CD4-positive, alpha-beta T cell (primary cell): Measurements from ENCODE around the gene RIPOR3. TPM values are rescaled to one million over a fixed set of nuclear protein-coding genes. Genes with fewer than 3 reads are reported as not detected.

Experiments used
- ATAC-seq: fragments of 200-7000 bp; cut with Tn5 transposase; one replicate; pipeline ENCODE4 v1.10.0; 2022; ENCODE audit warnings: mild to moderate bottlenecking; ENCODE audit not compliant: poor library complexity
- CTCF ChIA-PET: fragments of 350-600 bp; sonication (Branson Sonifier 250); formaldehyde crosslinking; loops from one replicate; lab custom pipeline; 2021; ENCODE audit warnings: antibody characterized with exemption, inconsistent platforms; lab: Charles Lee
- POLR2A ChIA-PET: fragments of 350-600 bp; sonication (Branson Sonifier 250); formaldehyde crosslinking; loops from one replicate; lab custom pipeline; 2021; ENCODE audit warnings: antibody characterized with exemption, inconsistent platforms; lab: Charles Lee
- DNase-seq, 14 experiments: peaks; one replicate each; pipeline ENCODE4 v3.0.0-alpha.2; 2013 to 2020; ENCODE audit warnings: mixed read lengths in 2 of 14
- H3K27ac ChIP-seq, 2 donors: one replicate each; pipeline versions ENCODE4 v1.5.1 to v1.7.0; 2013; ENCODE audit warnings: low read length in 2 of 2, low read depth in 1 of 2, mild to moderate bottlenecking in 1 of 2
- H3K27me3 ChIP-seq, 2 experiments: 1 replicate in 1 of 2; 2 replicates in 1 of 2; pipeline versions ENCODE4 v1.6.1 to v1.7.0; 2013; ENCODE audit warnings: low read length in 2 of 2, control low read depth in 1 of 2, mild to moderate bottlenecking in 1 of 2, moderate library complexity in 1 of 2; ENCODE audit not compliant: insufficient read depth in 2 of 2, control insufficient read depth in 1 of 2
- H3K36me3 ChIP-seq: one replicate; pipeline ENCODE4 v1.6.1; 2013; ENCODE audit warnings: low read length, control low read depth; ENCODE audit not compliant: insufficient read depth
- H3K4me1 ChIP-seq: one replicate; pipeline ENCODE4 v1.6.1; 2013; ENCODE audit warnings: low read length, control low read depth; ENCODE audit not compliant: insufficient read depth
- H3K4me3 ChIP-seq: one replicate; pipeline ENCODE4 v1.5.1; 2013; ENCODE audit warnings: mild to moderate bottlenecking, low read length, moderate library complexity
- H3K9me3 ChIP-seq, 2 experiments: 1 replicate in 1 of 2; 2 replicates in 1 of 2; pipeline versions ENCODE4 v1.6.1 to v1.7.0; 2013; ENCODE audit warnings: low read length in 2 of 2, mild to moderate bottlenecking in 2 of 2, control low read depth in 1 of 2, moderate library complexity in 1 of 2; ENCODE audit not compliant: control insufficient read depth in 1 of 2, insufficient read depth in 1 of 2
- H3K27ac Mint-ChIP-seq: one replicate; pipeline ENCODE4 v1.8.0; 2020; ENCODE audit warnings: mixed read lengths
- H3K27me3 Mint-ChIP-seq: one replicate; pipeline ENCODE4 v1.8.0; 2021; ENCODE audit warnings: mixed read lengths
- H3K36me3 Mint-ChIP-seq: one replicate; pipeline ENCODE4 v1.8.0; 2021; ENCODE audit warnings: low read depth, mixed read lengths
- H3K4me1 Mint-ChIP-seq: one replicate; pipeline ENCODE4 v1.8.0; 2021; ENCODE audit warnings: low read depth, mixed read lengths
- H3K4me3 Mint-ChIP-seq: one replicate; pipeline ENCODE4 v1.8.0; 2020; ENCODE audit warnings: mild to moderate bottlenecking, mixed read lengths
- H3K9me3 Mint-ChIP-seq: one replicate; pipeline ENCODE4 v1.8.0; 2020; ENCODE audit warnings: mixed read lengths
- intact Hi-C, 2 experiments: fragments of 100-400 bp; cut with DNase I in 1 of 2; cut with micrococcal nuclease in 1 of 2; formaldehyde crosslinking; loops; one replicate each; pipeline versions ENCODE4 v1.15.1 to v1.9.0; 2023 to 2025; cut with DNase I, micrococcal nuclease
- total RNA-seq, 174 experiments: library from RNA in 2 of 174; stranded (reverse) in 2 of 174; gene quantifications; one replicate each; pipeline ENCODE4 v1.2.3 and lab custom pipeline; 2021 to 2026
- TF ChIP-seq, protein P1 (sequence below): fragments of 200-600 bp; IDR thresholded peaks from one replicate; pipeline ENCODE4 v1.8.0; 2022; ENCODE audit warnings: antibody characterized with exemption, mild to moderate bottlenecking

Gene RIPOR3
- total RNA-seq, 2 experiments from 2014 or later, result not detected

DNA sequence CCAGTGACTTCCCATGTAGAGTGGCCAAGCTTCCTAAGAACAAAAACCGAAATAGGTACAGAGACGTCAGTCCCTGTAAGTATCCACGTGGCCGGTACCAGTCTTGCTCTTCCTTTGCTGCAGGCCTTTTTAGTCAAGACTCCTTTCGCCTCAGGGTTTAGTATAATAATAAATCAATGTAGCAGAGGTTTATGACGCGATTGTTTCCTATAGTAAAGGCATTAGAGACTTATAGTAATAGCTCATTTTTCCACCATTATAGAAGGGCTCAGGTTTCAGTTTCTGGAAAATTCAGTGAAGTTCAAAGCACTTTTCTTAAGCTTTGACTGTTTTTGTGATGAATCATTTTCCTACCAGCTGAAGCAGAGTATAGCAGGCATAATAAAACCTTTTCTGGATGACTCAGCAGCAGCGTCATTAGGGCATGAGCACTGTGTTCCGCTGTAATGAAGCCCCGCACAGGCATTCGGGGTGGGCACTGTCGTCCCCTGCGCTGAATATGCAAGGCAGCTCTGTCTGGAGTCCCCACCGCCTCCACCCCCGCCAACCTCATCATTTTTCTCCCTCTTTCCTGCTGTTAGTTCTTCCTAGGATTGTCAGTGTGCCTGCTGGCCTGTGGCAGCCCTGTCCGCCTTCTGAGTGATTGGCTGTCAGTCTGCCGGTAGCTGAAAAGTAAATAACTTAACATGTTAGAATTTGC is 129.8 kb downstream of the RIPOR3 start:
- Mint-ChIP-seq H3K36me3 (peaks cover 74% of the 10 kb centered on the region), H3K27me3 (no peaks in the 10 kb centered on the region), H3K9me3 (no peaks in the 10 kb centered on the region), H3K4me3 (no peak overlapping the region), H3K4me1 (peaks cover 56% of the 10 kb centered on the region), H3K27ac (peak overlapping the region; percentile 40)
- no peaks in the 10 kb centered on the region for H3K27me3 ChIP-seq
- peaks cover 55% of the 10 kb centered on the region for H3K36me3 ChIP-seq
- ChIA-PET CTCF (interaction anchor here (0.7 to 2.3 kb wide), 2 partner anchors 27 to 48 kb away, joined by 3 to 8 read pairs; no protein-coding TSS in a partner anchor), POLR2A (no interaction called here)
- peaks cover 30% of the 10 kb centered on the region for H3K4me1 ChIP-seq
- intact Hi-C loops, result no loop called here
- peak overlapping the region in 1 of 2 donors; percentile 49 for H3K27ac ChIP-seq
- TF ChIP-seq, protein P1, sequence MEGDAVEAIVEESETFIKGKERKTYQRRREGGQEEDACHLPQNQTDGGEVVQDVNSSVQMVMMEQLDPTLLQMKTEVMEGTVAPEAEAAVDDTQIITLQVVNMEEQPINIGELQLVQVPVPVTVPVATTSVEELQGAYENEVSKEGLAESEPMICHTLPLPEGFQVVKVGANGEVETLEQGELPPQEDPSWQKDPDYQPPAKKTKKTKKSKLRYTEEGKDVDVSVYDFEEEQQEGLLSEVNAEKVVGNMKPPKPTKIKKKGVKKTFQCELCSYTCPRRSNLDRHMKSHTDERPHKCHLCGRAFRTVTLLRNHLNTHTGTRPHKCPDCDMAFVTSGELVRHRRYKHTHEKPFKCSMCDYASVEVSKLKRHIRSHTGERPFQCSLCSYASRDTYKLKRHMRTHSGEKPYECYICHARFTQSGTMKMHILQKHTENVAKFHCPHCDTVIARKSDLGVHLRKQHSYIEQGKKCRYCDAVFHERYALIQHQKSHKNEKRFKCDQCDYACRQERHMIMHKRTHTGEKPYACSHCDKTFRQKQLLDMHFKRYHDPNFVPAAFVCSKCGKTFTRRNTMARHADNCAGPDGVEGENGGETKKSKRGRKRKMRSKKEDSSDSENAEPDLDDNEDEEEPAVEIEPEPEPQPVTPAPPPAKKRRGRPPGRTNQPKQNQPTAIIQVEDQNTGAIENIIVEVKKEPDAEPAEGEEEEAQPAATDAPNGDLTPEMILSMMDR, result no peak
- peak in 1 of 14 experiments; percentile 38 for DNase-seq
- peak; percentile 48 for ATAC-seq
- H3K4me3 ChIP-seq, result no peak overlapping the region
- no peaks in the 10 kb centered on the region for H3K9me3 ChIP-seq

DNA sequence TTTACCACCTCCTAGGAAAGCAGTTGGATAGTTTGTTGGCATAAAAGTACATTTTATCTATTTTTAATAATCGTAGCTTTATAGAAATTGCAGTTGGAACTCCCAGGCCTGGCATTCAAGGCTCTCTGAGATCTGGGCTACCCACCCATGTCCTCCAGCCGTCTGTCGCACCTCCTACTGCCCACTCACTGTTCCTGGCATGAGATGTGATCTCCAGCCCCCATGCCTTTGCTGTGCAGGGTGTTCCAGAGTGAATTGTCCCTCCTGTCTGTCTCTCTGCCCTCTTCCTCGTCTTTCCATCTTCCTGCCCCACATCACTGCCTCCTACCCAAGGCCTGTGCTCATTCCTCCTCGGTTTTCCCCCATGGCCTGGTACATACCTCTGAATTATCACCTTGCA is 130.5 kb downstream of the RIPOR3 start:
- H3K4me1 ChIP-seq, result peaks cover 30% of the 10 kb centered on the region
- H3K27ac ChIP-seq, result peak overlapping the region in 1 of 2 donors; percentile 49
- Mint-ChIP-seq H3K4me1 (peaks cover 55% of the 10 kb centered on the region), H3K9me3 (no peaks in the 10 kb centered on the region), H3K27ac (peak overlapping the region; percentile 40), H3K36me3 (peaks cover 67% of the 10 kb centered on the region), H3K27me3 (no peaks in the 10 kb centered on the region), H3K4me3 (no peak overlapping the region)
- H3K9me3 ChIP-seq, result no peaks in the 10 kb centered on the region
- TF ChIP-seq, protein P1, result no peak
- no peak overlapping the region for H3K4me3 ChIP-seq
- DNase-seq, result no peak
- no peaks in the 10 kb centered on the region for H3K27me3 ChIP-seq
- ATAC-seq, result no peak
- intact Hi-C loops, result no loop called here
- peaks cover 49% of the 10 kb centered on the region for H3K36me3 ChIP-seq
- ChIA-PET CTCF (interaction anchor here (2.3 kb wide), 1 partner anchor 28 kb away, joined by 8 read pairs; no protein-coding TSS in a partner anchor), POLR2A (no interaction called here)

DNA sequence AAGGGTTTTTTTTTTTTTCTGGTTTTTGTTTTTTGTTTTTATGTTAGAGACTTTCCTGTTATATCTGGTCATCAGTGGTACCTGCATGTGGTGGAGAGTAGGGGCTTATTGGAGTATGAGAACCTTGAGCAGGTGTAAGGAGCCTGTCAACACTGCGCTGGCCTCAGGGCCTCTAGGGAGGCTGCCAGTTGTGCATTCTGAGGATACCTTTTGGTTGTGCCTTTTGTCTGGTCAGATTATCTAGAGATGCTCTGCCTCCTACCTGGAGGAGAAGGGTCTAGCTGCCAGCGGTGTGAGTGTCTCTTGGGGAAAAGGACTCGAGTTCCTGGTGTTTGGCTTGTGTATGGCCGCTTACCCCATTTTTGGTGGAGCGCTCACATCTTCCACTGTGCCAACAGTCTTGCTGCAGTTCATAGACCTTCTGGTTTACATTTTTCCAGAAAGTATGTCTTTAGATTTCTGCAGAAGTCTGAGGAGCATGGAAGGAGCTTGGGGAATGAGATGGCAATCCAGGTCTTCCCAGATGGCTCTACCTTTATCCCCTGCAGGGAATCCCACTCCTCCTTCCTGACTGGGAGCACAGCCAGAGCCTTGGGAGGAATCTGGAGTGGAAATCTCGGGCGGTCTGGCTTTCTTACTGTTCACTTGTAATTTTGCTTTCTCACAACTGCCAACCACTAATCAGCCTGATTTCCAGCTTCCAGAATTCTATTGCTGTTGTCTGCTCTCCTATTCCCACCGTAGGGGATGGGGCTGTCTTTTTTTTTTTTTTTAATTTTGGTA is 131.3 kb downstream of the RIPOR3 start:
- peaks cover 59% of the 10 kb centered on the region for H3K36me3 Mint-ChIP-seq
- Histone ChIP-seq H3K27ac (no peak overlapping the region), H3K36me3 (peaks cover 41% of the 10 kb centered on the region), H3K4me3 (no peak overlapping the region), H3K9me3 (no peaks in the 10 kb centered on the region), H3K27me3 (no peaks in the 10 kb centered on the region), H3K4me1 (peaks cover 30% of the 10 kb centered on the region)
- intact Hi-C loops, result no loop called here
- TF ChIP-seq, protein P1, result no peak
- ATAC-seq, result no peak
- no peaks in the 10 kb centered on the region for H3K27me3 Mint-ChIP-seq
- no peak for DNase-seq
- no peak overlapping the region for H3K4me3 Mint-ChIP-seq
- ChIA-PET CTCF (interaction anchor here (2.3 kb wide), 1 partner anchor 28 kb away, joined by 8 read pairs; no protein-coding TSS in a partner anchor), POLR2A (no interaction called here)
- H3K9me3 Mint-ChIP-seq, result no peaks in the 10 kb centered on the region
- H3K4me1 Mint-ChIP-seq, result peaks cover 55% of the 10 kb centered on the region
- H3K27ac Mint-ChIP-seq, result no peak overlapping the region
